AG10803 (cell line): ENCODE measurements around the gene KIAA1755.
"Not testable (repeated sequence)": the region's sequence is repeated elsewhere in the genome, so short reads cannot be mapped to it uniquely, and the experiment has no call there.

Experiments used
- DNase-seq: peaks from one replicate; pipeline ENCODE4 v3.0.0; 2010; ENCODE audit warnings: low read depth
- H3K4me3 ChIP-seq: 2 replicates; pipeline ENCODE4 v1.5.1; 2011; ENCODE audit warnings: mild to moderate bottlenecking, low read length, control low read depth
- TF ChIP-seq, protein P1 (sequence below): conservative IDR thresholded peaks from 2 replicates; pipeline ENCODE4 v1.5.1; 2011; ENCODE audit warnings: mild to moderate bottlenecking, low read length, control low read depth, inconsistent platforms

KIAA1755 gene

DNA sequence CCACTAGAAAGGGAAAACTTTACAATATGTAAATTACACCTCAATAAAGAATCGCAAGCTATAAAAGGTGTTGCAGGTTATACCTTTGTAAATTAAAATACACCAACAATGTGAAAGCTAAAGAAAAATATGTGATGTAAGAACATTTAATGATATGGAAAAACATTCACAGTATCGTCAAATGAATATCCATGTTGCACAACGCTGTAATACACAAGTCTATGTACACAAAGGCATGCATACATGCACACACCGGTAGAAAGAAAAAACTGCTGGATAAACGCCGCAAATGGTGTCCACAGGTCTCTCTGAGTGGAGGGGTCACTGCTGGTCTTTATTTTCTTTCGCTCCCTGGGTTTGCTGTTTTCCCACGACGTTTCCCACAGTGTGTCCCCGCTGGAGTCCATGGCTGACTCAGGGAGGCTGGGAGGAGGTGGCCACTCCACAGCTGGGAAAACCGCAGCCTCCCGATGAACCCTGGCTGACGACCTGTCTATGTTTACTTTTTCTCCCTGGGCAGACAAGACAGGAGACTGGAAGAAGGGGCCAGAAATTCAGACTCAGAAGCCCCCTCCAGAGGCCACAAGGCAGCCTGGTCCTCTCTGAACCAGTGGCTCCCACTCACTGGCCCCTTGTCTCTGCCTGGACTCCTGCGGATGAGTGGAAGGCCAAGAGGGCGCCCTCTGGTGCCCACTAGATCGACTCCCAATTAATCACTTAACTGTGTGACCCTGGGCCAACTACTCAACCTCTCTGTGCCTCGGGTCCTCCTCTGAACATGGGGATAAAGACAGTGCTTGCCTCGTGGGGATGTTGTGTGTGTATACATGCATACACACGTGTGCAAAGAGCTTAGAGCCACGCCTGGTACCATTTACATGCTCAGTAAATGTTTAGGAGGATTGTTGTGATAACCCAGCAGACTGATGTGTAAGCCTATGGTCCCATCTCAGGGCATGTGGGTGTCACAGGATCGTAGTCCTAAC lies 30.6 kb upstream of the KIAA1755 start:
- no peak overlapping the region for H3K4me3 ChIP-seq
- TF ChIP-seq, protein P1, sequence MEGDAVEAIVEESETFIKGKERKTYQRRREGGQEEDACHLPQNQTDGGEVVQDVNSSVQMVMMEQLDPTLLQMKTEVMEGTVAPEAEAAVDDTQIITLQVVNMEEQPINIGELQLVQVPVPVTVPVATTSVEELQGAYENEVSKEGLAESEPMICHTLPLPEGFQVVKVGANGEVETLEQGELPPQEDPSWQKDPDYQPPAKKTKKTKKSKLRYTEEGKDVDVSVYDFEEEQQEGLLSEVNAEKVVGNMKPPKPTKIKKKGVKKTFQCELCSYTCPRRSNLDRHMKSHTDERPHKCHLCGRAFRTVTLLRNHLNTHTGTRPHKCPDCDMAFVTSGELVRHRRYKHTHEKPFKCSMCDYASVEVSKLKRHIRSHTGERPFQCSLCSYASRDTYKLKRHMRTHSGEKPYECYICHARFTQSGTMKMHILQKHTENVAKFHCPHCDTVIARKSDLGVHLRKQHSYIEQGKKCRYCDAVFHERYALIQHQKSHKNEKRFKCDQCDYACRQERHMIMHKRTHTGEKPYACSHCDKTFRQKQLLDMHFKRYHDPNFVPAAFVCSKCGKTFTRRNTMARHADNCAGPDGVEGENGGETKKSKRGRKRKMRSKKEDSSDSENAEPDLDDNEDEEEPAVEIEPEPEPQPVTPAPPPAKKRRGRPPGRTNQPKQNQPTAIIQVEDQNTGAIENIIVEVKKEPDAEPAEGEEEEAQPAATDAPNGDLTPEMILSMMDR: peak; percentile 52
- DNase-seq: peak; percentile 66

DNA sequence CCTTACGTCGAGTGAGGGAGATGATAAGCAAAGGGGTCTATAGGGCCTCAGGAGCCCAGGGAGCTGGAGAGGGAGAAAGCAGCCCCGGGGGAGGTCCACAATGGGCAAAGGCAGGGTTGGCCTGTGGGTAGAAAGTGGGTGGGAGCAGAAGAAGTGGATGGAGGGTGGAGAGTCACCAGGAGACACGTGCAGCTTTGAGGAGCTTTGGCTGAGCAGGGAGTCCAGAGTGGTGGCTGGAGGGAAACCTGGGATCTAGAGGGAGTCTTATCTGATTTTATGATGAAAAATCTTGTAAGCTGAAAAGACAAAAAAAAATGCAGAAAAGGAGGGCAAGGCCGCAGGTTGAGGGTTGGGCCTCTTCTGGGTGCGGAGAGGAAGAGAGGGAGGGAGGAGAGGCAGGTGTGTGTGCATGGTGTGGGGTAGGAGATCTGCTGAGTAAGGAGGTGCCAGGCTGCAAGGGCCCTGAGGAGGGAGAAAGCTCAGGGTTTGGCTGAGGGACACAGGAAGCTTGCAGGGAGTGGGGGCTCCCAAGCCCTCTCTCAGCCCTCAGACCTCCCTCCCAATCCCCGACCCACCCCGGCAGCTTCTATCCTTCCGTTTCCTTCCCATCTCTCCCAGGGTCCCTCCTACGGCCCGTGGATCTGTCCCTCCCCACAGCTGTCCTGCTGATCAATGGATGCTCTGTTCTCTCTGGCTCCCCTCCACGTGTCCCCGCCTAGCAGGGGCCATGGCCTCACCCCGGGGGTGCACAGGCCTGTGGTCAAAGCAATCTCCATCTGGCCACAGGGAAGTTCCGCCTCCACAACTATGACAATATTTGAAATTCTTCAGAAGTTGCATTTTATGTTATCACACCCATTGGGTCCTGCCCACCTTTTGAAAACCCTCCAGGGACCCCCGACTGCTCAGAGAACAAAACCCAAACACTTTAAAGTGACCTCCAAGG lies 26.3 kb upstream of the KIAA1755 start:
- no peak overlapping the region for H3K4me3 ChIP-seq
- DNase-seq: no peak
- TF ChIP-seq, protein P1: no peak

DNA sequence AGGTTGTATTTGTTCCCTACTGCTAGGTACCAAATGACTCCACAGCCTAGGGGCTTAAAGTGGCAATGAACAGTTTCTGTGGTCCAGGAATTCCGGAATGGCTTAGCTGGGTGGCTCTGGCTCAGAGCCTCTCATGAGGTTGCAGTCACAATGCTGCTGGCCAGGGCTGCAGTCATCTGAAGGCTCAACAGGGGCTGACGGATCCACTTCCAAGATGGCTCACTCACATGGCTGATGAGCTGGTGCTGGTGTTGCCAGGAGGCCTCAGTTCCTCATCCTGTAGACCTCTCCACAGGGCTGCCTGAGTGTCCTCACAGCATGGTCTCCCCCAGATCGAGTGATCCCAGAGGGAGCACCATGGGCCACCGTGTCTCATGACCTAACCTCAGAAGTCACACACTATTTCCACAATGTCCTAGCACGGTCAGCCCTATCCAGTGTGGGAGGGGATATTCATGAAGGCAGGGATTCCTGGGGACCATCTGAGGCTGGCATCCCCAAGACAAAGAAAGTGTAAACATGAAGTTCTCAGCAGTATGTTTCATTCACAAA lies 24.4 kb upstream of the KIAA1755 start:
- TF ChIP-seq, protein P1: no peak
- DNase-seq: no peak

DNA sequence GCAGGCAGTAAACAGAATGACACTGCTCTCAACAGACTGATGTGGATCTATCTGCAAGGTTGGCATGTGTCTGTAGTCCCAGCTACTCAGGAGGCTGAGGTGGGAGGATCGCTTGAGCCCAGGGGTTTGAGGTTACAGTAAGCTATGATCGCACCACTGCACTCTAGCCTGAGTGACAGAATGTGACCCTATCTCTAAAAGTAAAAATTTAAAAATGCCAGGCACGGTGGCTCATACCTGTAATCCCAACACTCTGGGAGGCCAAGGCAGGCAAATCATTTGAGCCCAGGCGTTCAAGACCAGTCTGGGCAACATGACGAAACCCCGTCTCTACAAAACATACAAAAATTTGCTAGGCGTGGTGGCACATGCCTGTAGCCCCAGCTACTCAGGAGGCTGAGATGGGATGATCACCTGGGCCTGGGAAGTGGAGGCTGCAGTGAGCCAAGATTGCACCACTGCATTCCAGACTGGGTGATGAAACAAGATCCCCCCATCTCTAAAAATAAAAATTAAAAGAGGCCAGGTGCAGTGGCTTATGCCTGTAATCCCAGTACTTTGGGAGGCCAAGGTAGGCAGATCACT lies 23.6 kb upstream of the KIAA1755 start:
- not testable (repeated sequence) for H3K4me3 ChIP-seq, DNase-seq

More for the DNA sequence above, 24.4 kb upstream of the KIAA1755 start:
- H3K4me3 ChIP-seq: no peak overlapping the region

DNA sequence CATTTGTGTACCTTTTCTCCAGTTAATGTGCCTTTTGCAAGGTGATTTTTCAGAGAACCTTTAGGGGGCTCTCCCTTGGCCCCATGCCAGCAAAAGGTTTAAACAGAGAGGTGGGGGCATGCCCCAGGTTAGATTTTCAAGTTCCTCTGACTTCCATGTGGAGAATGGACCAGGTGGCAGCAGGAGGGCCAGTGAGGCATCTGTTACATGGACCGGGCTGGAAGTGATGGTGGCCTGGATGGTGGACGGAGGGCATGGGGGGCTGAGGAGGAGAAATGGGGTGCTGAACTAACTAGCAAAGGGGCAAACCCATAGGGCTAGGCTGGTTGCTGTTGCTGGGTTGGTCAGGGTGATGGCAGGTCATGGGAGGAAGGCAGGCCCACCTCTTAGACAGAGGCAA lies 22.7 kb upstream of the KIAA1755 start:
- DNase-seq: no peak
- H3K4me3 ChIP-seq: no peak overlapping the region
- TF ChIP-seq, protein P1: no peak

DNA sequence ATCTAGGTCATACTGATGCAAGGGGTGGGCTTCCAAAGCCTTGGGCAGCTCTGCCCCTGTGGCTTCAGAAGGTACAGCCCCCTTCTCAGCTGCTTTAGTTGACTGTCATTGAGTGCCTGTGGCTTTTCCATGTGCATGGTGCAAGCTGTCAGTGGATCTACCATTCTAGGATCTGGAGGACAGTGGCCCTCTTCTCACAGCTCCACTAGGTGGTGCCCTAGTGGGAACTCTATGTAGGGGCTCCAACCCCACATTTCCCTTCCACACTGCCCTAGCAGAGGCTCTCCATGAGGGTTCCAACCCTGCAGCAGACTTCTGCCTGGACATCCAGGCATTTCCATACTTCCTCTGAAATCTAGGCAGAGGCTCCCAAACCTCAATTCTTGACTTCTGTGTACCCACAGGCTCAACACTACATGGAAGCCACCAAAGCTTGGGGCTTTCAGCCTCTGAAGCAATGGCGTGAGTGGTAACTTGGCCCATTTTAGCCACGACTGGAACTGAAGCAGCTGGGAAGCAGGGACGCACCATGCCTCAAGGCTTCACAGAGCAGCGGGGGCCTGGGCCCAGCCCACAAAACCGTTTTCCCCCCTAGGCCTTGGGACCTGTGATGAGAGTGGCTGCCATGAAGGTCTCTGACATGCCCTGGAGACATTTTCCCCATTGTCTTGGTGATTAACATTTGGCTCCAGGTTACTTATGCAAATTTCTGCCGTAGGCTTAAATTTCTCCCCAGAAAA lies 20.8 kb upstream of the KIAA1755 start:
- not testable (repeated sequence) for DNase-seq, H3K4me3 ChIP-seq

DNA sequence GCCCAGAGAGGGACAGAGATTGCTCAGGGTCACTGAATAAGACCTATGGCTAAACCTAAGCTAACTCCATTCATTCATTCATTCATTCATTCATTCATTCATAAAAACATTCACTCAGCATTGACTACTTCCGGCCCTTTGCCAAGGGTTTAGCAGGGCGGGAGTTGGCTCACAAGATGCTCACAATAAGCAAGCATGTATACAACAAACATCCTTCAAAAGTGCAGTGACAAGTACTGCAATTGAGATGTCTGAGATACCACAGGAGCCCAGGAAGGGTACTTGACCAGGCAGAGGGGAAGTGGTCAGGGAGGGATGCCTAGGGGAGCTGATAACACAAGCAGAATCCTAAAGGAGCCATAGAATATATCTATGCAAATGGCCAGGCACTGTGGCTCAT lies 18.2 kb upstream of the KIAA1755 start:
- no peak for DNase-seq
- no peak overlapping the region for H3K4me3 ChIP-seq
- TF ChIP-seq, protein P1: no peak
